HCT116 (cell line): Measurements from ENCODE around the gene CACNA2D2. TPM values are rescaled to one million over a fixed set of nuclear protein-coding genes. Genes with fewer than 3 reads are reported as not detected.

Experiments used
- ATAC-seq: fragments of 200-7000 bp; cut with Tn5 transposase; 2 replicates; pipeline ENCODE4 v1.9.1; 2020; ENCODE audit warnings: mild to moderate bottlenecking, moderate library complexity
- BruUV-seq: library from RNA; stranded (reverse); fragments of 400-500 nt; replicated peaks from 2 replicates; lab custom pipeline; 2021; lab: Mats Ljungman, UMichigan
- CTCF ChIA-PET: fragments of 300-600 bp; sonication (Branson Sonifier 250); formaldehyde crosslinking; loops from one replicate; lab custom pipeline; 2021; ENCODE audit warnings: antibody characterized with exemption; lab: Charles Lee
- POLR2A ChIA-PET: fragments of 300-600, 350-600 bp; sonication (Branson Sonifier 250); formaldehyde crosslinking; loops from one replicate; lab custom pipeline; 2021; ENCODE audit warnings: antibody characterized with exemption; lab: Charles Lee
- RAD21 ChIA-PET, 2 experiments: fragments of 300-600 bp; sonication (Branson Sonifier 250); formaldehyde crosslinking; loops; one replicate each; lab custom pipeline; 2023; ENCODE audit warnings: low total read pairs in 2 of 2; ENCODE audit not compliant: uncharacterized antibody in 2 of 2, unreplicated experiment in 2 of 2, low non-redundant PET in 1 of 2; lab: Charles Lee
- DNase-seq: peaks from one replicate; pipeline ENCODE4 v3.0.0-alpha.2; 2010; ENCODE audit warnings: low read depth, low spot score
- H2AFZ ChIP-seq: fragments of 200-600 bp; shearing (Covaris generic), sonication (generic); 2 replicates; pipeline ENCODE4 v1.6.1; 2017; ENCODE audit warnings: low read depth, mixed run types, mixed read lengths, antibody characterized with exemption, low read length; ENCODE audit not compliant: poor library complexity, severe bottlenecking
- H3K27ac ChIP-seq: 2 replicates; pipeline ENCODE4 v1.5.1; 2012; ENCODE audit warnings: low read depth, low read length
- H3K27me3 ChIP-seq: fragments of 200-600 bp; sonication (generic); 2 replicates; pipeline ENCODE4 v1.6.1; 2016; ENCODE audit warnings: mixed run types, low read length, mixed read lengths; ENCODE audit not compliant: insufficient read depth
- H3K36me3 ChIP-seq, 2 experiments: fragments of 200-500 bp in 1 of 2; fragments of 200-600 bp in 1 of 2; sonication (Bioruptor generic) in 1 of 2; sonication (generic) in 1 of 2; 2 replicates each; pipeline versions ENCODE4 v1.5.1 to v1.6.1; 2014 to 2016; ENCODE audit warnings: low read length in 2 of 2, inconsistent platforms in 1 of 2, mixed read lengths in 1 of 2, mixed run types in 1 of 2; ENCODE audit not compliant: insufficient read depth in 2 of 2, control insufficient read depth in 1 of 2
- H3K4me1 ChIP-seq, 2 experiments: fragments of 200-600 bp in 1 of 2; sonication (generic) in 1 of 2; 2 replicates each; pipeline versions ENCODE4 v1.5.1 to v1.6.1; 2012 to 2017; ENCODE audit warnings: low read length in 2 of 2, inconsistent platforms in 1 of 2, mild to moderate bottlenecking in 1 of 2, mixed read lengths in 1 of 2, mixed run types in 1 of 2, moderate library complexity in 1 of 2; ENCODE audit not compliant: insufficient read depth in 2 of 2, control insufficient read depth in 1 of 2
- H3K4me2 ChIP-seq: fragments of 200-600 bp; sonication (generic); 2 replicates; pipeline ENCODE4 v1.6.1; 2017; ENCODE audit warnings: mixed run types, low read length, mixed read lengths
- H3K4me3 ChIP-seq, 2 experiments: fragments of 200-600 bp in 1 of 2; sonication (generic) in 1 of 2; replicated peaks in 1 of 2; 2 replicates each; pipeline ENCODE4 v1.5.1; 2011 to 2016; ENCODE audit warnings: low read length in 2 of 2, control low read depth in 1 of 2, low read depth in 1 of 2, mild to moderate bottlenecking in 1 of 2, mixed read lengths in 1 of 2, mixed run types in 1 of 2
- H3K79me2 ChIP-seq: fragments of 200-600 bp; sonication (generic); 2 replicates; pipeline ENCODE4 v1.6.1; 2017; ENCODE audit warnings: mild to moderate bottlenecking, mixed run types, low read length, moderate library complexity, mixed read lengths; ENCODE audit not compliant: insufficient read depth
- H3K9ac ChIP-seq: fragments of 200-600 bp; sonication (generic); 2 replicates; pipeline ENCODE4 v1.6.1; 2016; ENCODE audit warnings: low read length, mixed read lengths
- H3K9me2 ChIP-seq: fragments of 200-600 bp; sonication (generic), shearing (Covaris generic); 2 replicates; pipeline ENCODE4 v1.6.1; 2017; ENCODE audit warnings: mixed run types, mild to moderate bottlenecking, moderate library complexity; ENCODE audit not compliant: insufficient read depth
- H3K9me3 ChIP-seq, 2 experiments: fragments of 200-500 bp in 1 of 2; fragments of 200-600 bp in 1 of 2; sonication (Bioruptor generic) in 1 of 2; sonication (generic) in 1 of 2; 2 replicates each; pipeline ENCODE4 v1.6.1; 2014 to 2017; ENCODE audit warnings: low read length in 2 of 2, mixed read lengths in 2 of 2, inconsistent platforms in 1 of 2, low read depth in 1 of 2, mild to moderate bottlenecking in 1 of 2, mixed run types in 1 of 2, moderate library complexity in 1 of 2; ENCODE audit not compliant: control insufficient read depth in 1 of 2, insufficient read depth in 1 of 2
- H4K20me1 ChIP-seq: fragments of 200-600 bp; sonication (generic), shearing (Covaris generic); 2 replicates; pipeline ENCODE4 v1.6.1; 2017; ENCODE audit warnings: mixed run types, mild to moderate bottlenecking, moderate library complexity; ENCODE audit not compliant: insufficient read depth
- ATF3 ChIP-seq: IDR thresholded peaks from 2 replicates; pipeline ENCODE4 v1.6.1; 2012
- ELF1 ChIP-seq: IDR thresholded peaks from 2 replicates; pipeline ENCODE4 v1.6.1; 2012; ENCODE audit warnings: low read depth, borderline replicate concordance
- JUND ChIP-seq: IDR thresholded peaks from 2 replicates; pipeline ENCODE4 v1.6.1; 2012
- MAX ChIP-seq: IDR thresholded peaks from 2 replicates; pipeline ENCODE4 v1.6.1; 2012
- SP1 ChIP-seq: IDR thresholded peaks from 2 replicates; pipeline ENCODE4 v1.6.1; 2012; ENCODE audit warnings: low read depth
- YY1 ChIP-seq: IDR thresholded peaks from 2 replicates; pipeline ENCODE4 v1.6.1; 2011; ENCODE audit warnings: low read length, low read depth, moderate library complexity, mild to moderate bottlenecking; ENCODE audit not compliant: insufficient replicate concordance; ENCODE audit errors: extremely low read depth
- ZBTB33 ChIP-seq: IDR thresholded peaks from 2 replicates; pipeline ENCODE4 v1.6.1; 2011; ENCODE audit warnings: mild to moderate bottlenecking, low read length, moderate library complexity; ENCODE audit not compliant: insufficient replicate concordance; ENCODE audit errors: extremely low read depth
- ZFX ChIP-seq: fragments of 450-650 bp; IDR thresholded peaks from 2 replicates; pipeline ENCODE4 v1.6.1; 2017
- intact Hi-C: fragments of 100-400 bp; cut with micrococcal nuclease; formaldehyde crosslinking; loops from 2 replicates; pipeline ENCODE4 v1.10.0; 2022
- total RNA-seq: library from RNA; stranded (reverse); gene quantifications from one replicate; pipeline ENCODE4 v1.2.1, GENCODE V29; 2021; ENCODE audit not compliant: unreplicated experiment

Gene CACNA2D2
- total RNA-seq, 1 experiment from 2014 or later: 10.2 TPM

- Histone ChIP-seq H3K9ac (no peak overlapping the region), H3K9me3 (no peaks in the 10 kb centered on the region), H3K27me3 (peaks cover 3% of the 10 kb centered on the region; the same call in 1 of the 2 replicates), H3K9me2 (no peaks in the 10 kb centered on the region), H3K27ac (no peak overlapping the region), H3K79me2 (no peaks in the 10 kb centered on the region), H2AFZ (no peak overlapping the region), H4K20me1 (no peaks in the 10 kb centered on the region), H3K4me3 (no peak overlapping the region), H3K36me3 (no peaks in the 10 kb centered on the region), H3K4me1 (peaks cover 6 to 14% of the 10 kb centered on the region in 2 experiments; a peak in 2 of 4 replicates), H3K4me2 (no peak overlapping the region)
- TF ChIP-seq YY1 (no peak), SP1 (no peak), JUND (no peak), ATF3 (no peak), MAX (no peak), ZFX (no peak), ELF1 (no peak), ZBTB33 (no peak)
- DNase-seq (no peak), ATAC-seq (no peak)
- intact Hi-C loops: no loop called here
- ChIA-PET POLR2A (no interaction called here), RAD21 (no interaction called here), CTCF (no interaction called here)
- no TSS peak for BruUV-seq
Observed at GRCh38 chr3:50504681-50505080, 1.2 kb upstream of the CACNA2D2 start.
